GM12872 (cell line): ENCODE results near the gene RHD.

ENCODE experiments used
- TF ChIP-seq, protein P1 (sequence below): IDR thresholded peaks from 3 replicates; pipeline ENCODE4 v1.5.1; 2011; ENCODE audit warnings: low read depth, mild to moderate bottlenecking, low read length, moderate library complexity; ENCODE audit not compliant: insufficient read depth

The RHD gene

DNA sequence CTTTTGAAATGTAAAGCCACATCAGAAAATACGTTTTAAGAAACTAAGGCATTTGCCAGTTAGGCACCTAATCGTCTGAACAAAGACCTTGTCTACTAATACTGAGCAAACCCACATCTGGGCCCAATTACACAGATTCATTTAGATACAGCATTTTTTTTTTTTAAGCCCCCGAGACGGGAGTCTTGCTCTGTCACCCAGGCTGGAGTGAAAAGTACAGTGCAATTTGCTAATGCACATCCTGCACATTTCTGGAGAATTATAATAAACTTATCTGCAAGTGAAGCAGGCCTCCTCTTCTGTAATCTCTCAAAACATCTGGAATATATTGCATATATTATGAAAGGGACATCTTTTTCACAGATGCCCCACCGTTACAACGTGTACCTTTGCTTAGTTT, 28.4 kb upstream of the RHD start:
- TF ChIP-seq, protein P1, sequence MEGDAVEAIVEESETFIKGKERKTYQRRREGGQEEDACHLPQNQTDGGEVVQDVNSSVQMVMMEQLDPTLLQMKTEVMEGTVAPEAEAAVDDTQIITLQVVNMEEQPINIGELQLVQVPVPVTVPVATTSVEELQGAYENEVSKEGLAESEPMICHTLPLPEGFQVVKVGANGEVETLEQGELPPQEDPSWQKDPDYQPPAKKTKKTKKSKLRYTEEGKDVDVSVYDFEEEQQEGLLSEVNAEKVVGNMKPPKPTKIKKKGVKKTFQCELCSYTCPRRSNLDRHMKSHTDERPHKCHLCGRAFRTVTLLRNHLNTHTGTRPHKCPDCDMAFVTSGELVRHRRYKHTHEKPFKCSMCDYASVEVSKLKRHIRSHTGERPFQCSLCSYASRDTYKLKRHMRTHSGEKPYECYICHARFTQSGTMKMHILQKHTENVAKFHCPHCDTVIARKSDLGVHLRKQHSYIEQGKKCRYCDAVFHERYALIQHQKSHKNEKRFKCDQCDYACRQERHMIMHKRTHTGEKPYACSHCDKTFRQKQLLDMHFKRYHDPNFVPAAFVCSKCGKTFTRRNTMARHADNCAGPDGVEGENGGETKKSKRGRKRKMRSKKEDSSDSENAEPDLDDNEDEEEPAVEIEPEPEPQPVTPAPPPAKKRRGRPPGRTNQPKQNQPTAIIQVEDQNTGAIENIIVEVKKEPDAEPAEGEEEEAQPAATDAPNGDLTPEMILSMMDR = no peak

DNA sequence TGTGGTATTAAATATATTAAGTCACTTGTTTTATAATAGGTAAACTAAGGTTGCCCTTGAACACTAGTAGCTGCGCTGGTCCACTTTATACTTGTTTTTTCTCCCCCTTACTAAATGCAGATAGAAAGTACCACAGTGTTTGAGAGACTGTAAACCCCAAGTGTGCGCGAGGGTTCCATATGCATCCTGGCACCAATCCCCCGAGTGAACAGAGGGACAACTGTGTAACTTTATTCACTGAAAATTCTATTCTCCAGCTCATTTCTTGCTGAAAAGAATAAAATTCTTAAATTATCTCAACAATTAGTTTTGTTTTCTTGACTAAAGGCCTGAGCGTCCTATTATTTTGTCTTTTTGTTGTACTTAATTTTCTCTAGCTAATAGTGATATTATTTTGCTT, 26.9 kb upstream of the RHD start:
- TF ChIP-seq, protein P1 = no peak

DNA sequence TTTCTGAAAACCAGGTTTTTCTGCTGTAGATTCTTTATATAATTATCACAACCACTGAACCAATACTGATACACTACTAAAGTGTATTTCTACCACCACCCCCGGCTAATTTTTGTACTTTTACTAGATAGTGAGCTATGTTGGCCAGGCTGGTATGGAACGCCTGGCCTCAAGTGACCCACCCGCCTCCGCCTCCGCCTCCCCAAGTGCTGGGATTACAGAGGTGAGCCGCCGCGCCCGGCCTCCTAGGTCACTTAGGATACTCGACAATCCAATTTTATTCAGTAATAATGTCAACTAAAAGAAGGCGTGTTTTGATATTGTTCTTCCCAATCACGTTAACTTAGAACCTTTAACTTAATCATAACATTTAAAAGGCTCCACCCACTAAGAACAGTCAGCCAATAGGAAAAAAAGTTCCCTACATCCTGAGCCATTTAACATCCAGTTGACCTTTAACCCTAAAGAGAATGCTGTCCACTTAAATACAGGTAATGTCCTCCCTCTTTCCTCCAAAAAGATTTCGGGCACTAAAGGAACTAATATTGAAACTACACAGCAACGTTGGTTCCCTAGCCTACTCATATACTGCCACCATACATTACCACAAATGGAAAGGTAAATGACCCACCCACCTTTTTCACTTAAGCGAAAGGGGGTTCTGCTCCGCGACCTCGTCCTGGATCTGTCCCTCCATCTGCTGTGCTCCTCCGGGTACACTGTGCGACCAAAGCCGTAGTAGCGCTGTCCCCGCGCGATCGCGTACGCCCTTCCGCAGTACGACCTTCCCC, 26.3 kb upstream of the RHD start:
- TF ChIP-seq, protein P1 = no peak

DNA sequence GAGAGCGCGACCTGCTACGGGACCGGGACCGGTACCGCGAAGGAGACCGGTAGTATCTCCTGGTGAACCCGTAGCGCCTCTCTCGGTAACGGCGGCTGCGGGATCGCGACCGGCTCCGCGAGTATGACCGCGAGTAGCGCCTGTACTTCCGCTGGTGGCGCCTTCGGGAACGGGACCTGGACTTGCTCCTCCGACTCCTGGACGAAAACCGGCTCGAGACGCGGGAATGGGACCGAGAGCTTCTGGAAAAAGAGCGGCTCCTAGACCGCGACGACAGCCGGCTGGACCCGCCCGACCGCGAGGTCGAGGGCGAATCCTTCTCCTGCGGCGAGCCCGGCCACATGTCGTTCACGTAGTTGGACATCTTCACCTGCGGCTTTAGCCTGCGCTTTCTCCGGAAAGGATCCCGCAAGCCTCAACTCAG, 25.7 kb upstream of the RHD start:
- TF ChIP-seq, protein P1 = no peak

DNA sequence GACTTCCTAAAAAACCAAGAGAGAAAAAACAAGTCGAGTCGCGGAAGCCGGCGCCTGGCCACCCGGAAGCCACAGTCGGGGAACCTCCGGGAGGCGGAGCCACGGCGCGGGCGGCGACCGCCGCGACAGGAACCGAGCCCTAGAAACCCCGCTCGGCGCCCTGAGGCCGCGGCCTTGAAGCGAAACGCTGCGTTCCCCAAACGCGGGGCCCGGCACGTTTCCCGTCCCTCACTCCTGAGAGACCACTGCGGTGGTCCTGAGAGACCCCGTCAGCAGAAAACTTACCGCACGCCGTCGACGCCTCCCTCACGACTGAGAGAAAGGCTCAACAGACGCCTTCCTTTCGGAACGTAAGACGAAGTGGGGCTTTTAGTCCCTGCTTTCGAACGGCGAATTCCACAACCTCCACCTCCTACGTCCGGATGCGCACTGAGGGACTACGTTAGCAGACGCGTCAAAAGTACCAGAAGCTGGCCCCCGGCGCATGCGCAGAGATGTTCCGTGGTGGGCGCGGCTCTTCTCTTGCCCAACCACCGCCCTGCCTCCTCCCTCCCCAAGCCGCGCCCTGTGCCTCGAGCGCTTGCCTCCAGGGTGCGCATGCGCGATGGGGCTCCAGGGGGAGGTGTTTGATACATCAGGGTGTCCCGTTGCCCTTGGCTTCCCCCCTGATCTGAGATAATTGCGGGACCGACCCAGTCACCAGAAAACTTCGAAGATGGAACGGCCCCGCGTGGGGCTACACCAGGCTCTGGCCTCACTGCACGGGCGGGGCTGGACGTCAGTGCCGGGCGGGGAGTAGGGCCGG, 25.1 kb upstream of the RHD start, which contains the start of gene RSRP1:
Gene RSRP1 (minus strand): TSS at position 431 of the 805 bp plus-strand sequence. CDS start 491 bp downstream, outside the sequence.
- TF ChIP-seq, protein P1 = no peak

DNA sequence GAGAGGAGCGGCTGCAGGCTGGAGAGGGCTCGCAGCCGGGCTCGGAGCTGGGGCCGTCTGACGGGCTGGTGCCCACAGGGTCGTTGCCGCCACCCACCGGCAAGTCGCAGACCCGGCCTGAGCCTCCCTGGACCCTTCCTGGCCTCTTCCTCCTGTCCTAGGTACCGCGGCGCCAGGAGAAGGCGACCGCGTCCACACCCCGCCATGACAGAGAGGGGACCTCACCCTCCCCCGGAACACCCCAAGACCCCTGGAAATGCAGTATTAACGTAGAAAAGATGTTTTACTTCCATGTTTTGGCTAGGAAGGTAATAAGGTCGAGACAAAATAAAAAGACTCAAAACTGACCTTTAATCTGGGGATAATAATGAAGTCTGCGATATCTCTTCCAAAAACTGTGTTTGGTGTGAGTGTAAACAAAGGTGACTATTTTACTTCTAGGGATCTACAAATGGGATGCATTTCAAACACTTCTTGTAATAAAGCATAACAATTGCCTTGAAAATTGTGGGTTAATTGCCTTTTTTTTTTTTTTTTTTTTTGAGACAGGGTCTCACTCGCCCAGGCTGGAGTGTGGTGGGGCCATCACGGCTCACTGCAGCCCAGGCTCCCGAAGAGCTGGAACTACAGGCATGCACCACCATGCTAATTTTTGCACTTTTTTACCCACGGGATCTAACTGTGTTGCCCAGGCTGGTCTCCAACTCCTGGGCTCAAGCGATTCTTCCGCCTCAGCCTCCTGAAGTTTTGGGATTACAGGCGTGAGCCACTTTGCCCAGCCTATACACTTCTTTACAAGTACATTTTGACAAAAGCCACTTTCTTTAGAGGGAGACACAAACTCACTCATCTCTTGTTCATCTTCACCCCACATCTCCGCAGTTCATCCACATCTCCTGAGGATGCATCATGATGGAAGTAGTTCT, 24.2 kb upstream of the RHD start:
- TF ChIP-seq, protein P1 = peak; percentile 44; the same call in 2 of the 3 replicates
